Measurements from ENCODE around the gene FYTTD1.

- no peak for TF ChIP-seq CTCF (conservative IDR thresholded peaks at IDR 0.05; ENCODE audit: low read length)
- no peak for TF ChIP-seq EZH2phosphoT487 (IDR thresholded peaks at IDR 0.05; ENCODE audit: borderline replicate concordance)
Observed at GRCh38 chr3:197791113-197791891, 41.6 kb downstream of the FYTTD1 start, which contains the start of gene LRCH3.

All from Loucy (cell line).